Endothelial cell of umbilical vein (primary cell): ENCODE data around the gene MTARC2. TPM values are rescaled to one million over a fixed set of nuclear protein-coding genes. Genes with fewer than 3 reads are reported as not detected.

Experiments used
- BruUV-seq: library from RNA; stranded (reverse); fragments of 400-500 nt; replicated peaks from 2 replicates; lab custom pipeline; 2021; lab: Mats Ljungman, UMichigan
- CTCF ChIA-PET: fragments of 300-600, 350-600 bp; sonication (Branson Sonifier 250); formaldehyde crosslinking; loops from one replicate; lab custom pipeline; 2021; ENCODE audit warnings: antibody characterized with exemption, inconsistent platforms; lab: Charles Lee
- POLR2A ChIA-PET: fragments of 300-600, 350-600 bp; sonication (Branson Sonifier 250); formaldehyde crosslinking; loops from one replicate; lab custom pipeline; 2021; ENCODE audit warnings: antibody characterized with exemption, inconsistent platforms; lab: Charles Lee
- DNase-seq: peaks from one replicate; pipeline ENCODE4 v3.0.0-alpha.2; 2011; ENCODE audit warnings: low read depth, low spot score
- FAIRE-seq: peaks from 2 replicates; lab custom pipeline; 2011; peaks lifted over from hg19 to GRCh38; lab: Jason Lieb, UNC
- H2AFZ ChIP-seq: 2 replicates; pipeline ENCODE4 v1.6.0; 2012; ENCODE audit warnings: low read depth, low read length, control low read depth, inconsistent platforms
- H3K27ac ChIP-seq: 2 replicates; pipeline ENCODE4 v1.5.1; 2011; ENCODE audit warnings: low read depth, mild to moderate bottlenecking, control low read depth, low read length, moderate library complexity; ENCODE audit not compliant: insufficient read depth
- H3K27me3 ChIP-seq, 2 experiments: 2 replicates each; pipeline versions ENCODE4 v1.6.0 to v1.6.1; 2011; ENCODE audit warnings: low read length in 2 of 2, mixed read lengths in 1 of 2; ENCODE audit not compliant: control insufficient read depth in 2 of 2, insufficient read depth in 2 of 2
- H3K36me3 ChIP-seq, 2 experiments: 2 replicates in 1 of 2; 3 replicates in 1 of 2; pipeline ENCODE4 v1.5.1; 2011; ENCODE audit warnings: low read length in 2 of 2, mild to moderate bottlenecking in 1 of 2, moderate library complexity in 1 of 2; ENCODE audit not compliant: control insufficient read depth in 2 of 2, insufficient read depth in 2 of 2; ENCODE audit errors: extremely low read depth in 1 of 2
- H3K4me1 ChIP-seq: 3 replicates; pipeline ENCODE4 v1.5.1; 2011; ENCODE audit warnings: mild to moderate bottlenecking, low read length; ENCODE audit not compliant: control insufficient read depth, insufficient read depth; ENCODE audit errors: extremely low read depth
- H3K4me2 ChIP-seq: 2 replicates; pipeline ENCODE4 v1.6.1; 2011; ENCODE audit warnings: low read length, control low read depth, mixed read lengths; ENCODE audit not compliant: insufficient read depth
- H3K4me3 ChIP-seq, 3 experiments: fragments of 200-600 bp in 1 of 3; sonication (generic), shearing (Covaris generic) in 1 of 3; replicated peaks in 1 of 3; 2 replicates each; pipeline ENCODE4 v1.5.1; 2011 to 2016; ENCODE audit warnings: control low read depth in 3 of 3, low read length in 3 of 3, mild to moderate bottlenecking in 2 of 3, inconsistent platforms in 1 of 3, low read depth in 1 of 3, moderate library complexity in 1 of 3; ENCODE audit not compliant: insufficient read depth in 1 of 3
- H3K79me2 ChIP-seq: 2 replicates; pipeline ENCODE4 v1.6.0; 2012; ENCODE audit warnings: low read length, inconsistent platforms; ENCODE audit not compliant: control insufficient read depth, insufficient read depth
- H3K9ac ChIP-seq: replicated peaks from 2 replicates; pipeline ENCODE3; 2011; ENCODE audit warnings: low read length, control low read depth; ENCODE audit not compliant: insufficient read depth; ENCODE audit errors: extremely low read depth
- H3K9me1 ChIP-seq: replicated peaks from 3 replicates; pipeline ENCODE4 v1.6.0; 2011; ENCODE audit warnings: mild to moderate bottlenecking, low read length; ENCODE audit not compliant: control insufficient read depth, insufficient read depth; ENCODE audit errors: extremely low read depth
- H3K9me3 ChIP-seq: replicated peaks from 2 replicates; pipeline ENCODE4 v1.5.1; 2012; ENCODE audit warnings: low read length, inconsistent platforms; ENCODE audit not compliant: control insufficient read depth, insufficient read depth
- H4K20me1 ChIP-seq: replicated peaks from 2 replicates; pipeline ENCODE3; 2011; ENCODE audit warnings: mild to moderate bottlenecking, low read length; ENCODE audit not compliant: control insufficient read depth, insufficient read depth; ENCODE audit errors: extremely low read depth
- CTCF ChIP-seq, 2 donors: IDR thresholded peaks; 1 replicate in 1 of 2; 2 replicates in 1 of 2; pipeline ENCODE4 v1.5.1; 2011; ENCODE audit warnings: low read length in 2 of 2, mild to moderate bottlenecking in 2 of 2, moderate library complexity in 2 of 2, control low read depth in 1 of 2, inconsistent platforms in 1 of 2, low read depth in 1 of 2; ENCODE audit not compliant: insufficient read depth in 1 of 2; ENCODE audit errors: extremely low read depth in 1 of 2
- EZH2 ChIP-seq: IDR thresholded peaks from 2 replicates; pipeline ENCODE4 v1.6.1; 2012; ENCODE audit warnings: borderline replicate concordance, low read depth, mild to moderate bottlenecking, moderate library complexity, low read length, inconsistent platforms; ENCODE audit not compliant: severe bottlenecking
- FOS ChIP-seq: IDR thresholded peaks from 2 replicates; pipeline ENCODE4 v1.6.1; 2011; ENCODE audit warnings: mild to moderate bottlenecking, low read length, moderate library complexity, borderline replicate concordance; ENCODE audit not compliant: insufficient read depth
- GATA2 ChIP-seq: IDR thresholded peaks from 2 replicates; pipeline ENCODE4 v1.7.0; 2011; ENCODE audit warnings: low read depth, mild to moderate bottlenecking, moderate library complexity, mixed read lengths, low read length; ENCODE audit not compliant: insufficient read length, insufficient read depth
- JUN ChIP-seq: IDR thresholded peaks from 2 replicates; pipeline ENCODE4 v1.6.1; 2011; ENCODE audit warnings: borderline replicate concordance, low read depth; ENCODE audit not compliant: insufficient read length, insufficient read depth
- MAX ChIP-seq: IDR thresholded peaks from 2 replicates; pipeline ENCODE4 v1.6.1; 2011; ENCODE audit not compliant: insufficient read depth, insufficient read length
- MYC ChIP-seq: IDR thresholded peaks from one replicate; pipeline ENCODE4 v1.6.1; 2011; ENCODE audit warnings: mild to moderate bottlenecking, low read depth, low read length
- POLR2A ChIP-seq: IDR thresholded peaks from 2 replicates; pipeline ENCODE4 v1.6.1; 2012; ENCODE audit warnings: low read depth, mild to moderate bottlenecking, control low read depth, low read length
- POLR2AphosphoS5 ChIP-seq: IDR thresholded peaks from 2 replicates; pipeline ENCODE4 v1.6.1; 2012; ENCODE audit warnings: low read depth, mild to moderate bottlenecking, control low read depth, low read length, moderate library complexity; ENCODE audit not compliant: insufficient read depth
- dilution Hi-C: fragments of 300-500 bp; cut with MboI; formaldehyde crosslinking; loops from one replicate; pipeline ENCODE4 v1.15.0; 2019; ENCODE audit warnings: low sequenced_read_pairs; ENCODE audit not compliant: extremely low pct_ligation_motif_present
- intact Hi-C: fragments of 100-400 bp; cut with micrococcal nuclease; formaldehyde crosslinking; loops from one replicate; pipeline ENCODE4 v1.10.0; 2022
- polyA plus RNA-seq, 4 experiments: library from polyadenylated mRNA; depleted of rRNA in 3 of 4; stranded (reverse) in 3 of 4; unstranded in 1 of 4; fragments of >200 nt; gene quantifications; 2 replicates each; pipeline versions ENCODE4 v1.2.1 to v1.2.3, GENCODE V29; 2011 to 2012; ENCODE audit warnings: missing spikeins in 1 of 4
- total RNA-seq: library from RNA; stranded (reverse); gene quantifications from 2 replicates; pipeline ENCODE4 v1.2.3, GENCODE V29; 2021

MTARC2 gene
- total and polyA plus RNA-seq, 2 donors (not counting 3 experiments of a cell fraction or from before 2014, with no cell fraction given) = 9.8 to 14.1 TPM

- Histone ChIP-seq H2AFZ (peak overlapping the region; percentile 70), H3K9ac (peak overlapping the region; percentile 64), H3K36me3 (no peaks in the 10 kb centered on the region), H3K9me1 (no peaks in the 10 kb centered on the region), H3K9me3 (no peaks in the 10 kb centered on the region), H3K4me2 (peak overlapping the region; percentile 56), H3K4me3 (peak overlapping the region; percentile 60 to 78 (median 74)), H4K20me1 (no peaks in the 10 kb centered on the region), H3K4me1 (peaks cover 14% of the 10 kb centered on the region), H3K27me3 (no peaks in the 10 kb centered on the region), H3K27ac (no peak overlapping the region), H3K79me2 (peaks cover 19% of the 10 kb centered on the region)
- ChIA-PET POLR2A (interaction anchor here (1.5 kb wide), 1 partner anchor 15 kb away, joined by 9 read pairs; no protein-coding TSS in a partner anchor), CTCF (interaction anchor here (1.8 to 5.7 kb wide), 5 partner anchors 11 to 453 kb away, joined by 4 to 82 read pairs (median 12); no protein-coding TSS in a partner anchor)
- no TSS peak for BruUV-seq
- dilution Hi-C loops (no loop called here), intact Hi-C loops (loop anchor here (1.0 to 2.0 kb wide), 3 partner anchors 16 to 59 kb away; partner anchors contain the start of gene C1orf115)
- FAIRE-seq (peak; percentile 38), DNase-seq (peak; percentile 27)
- no peak for TF ChIP-seq MYC
- TF ChIP-seq POLR2A = no peak
- TF ChIP-seq CTCF (IDR thresholded peaks at IDR 0.05; ENCODE audit: extremely low read depth in 1 of 2, insufficient read depth in 1 of 2, low read depth in 1 of 2, low read length in 2 of 2) = no peak
- no peak for TF ChIP-seq MAX
- TF ChIP-seq JUN = no peak
- no peak for TF ChIP-seq POLR2AphosphoS5
- no peak for TF ChIP-seq EZH2
- no peak for TF ChIP-seq GATA2
- TF ChIP-seq FOS = no peak
Measured at GRCh38 chr1:220748936-220749335, 814 bp downstream of the MTARC2 start.
